GM19324 (cell line): ENCODE data around the gene TGFB3.
"Not testable (repeated sequence)": the region's sequence is repeated elsewhere in the genome, so short reads cannot be mapped to it uniquely, and the experiment has no call there.

ENCODE experiments used
- ATAC-seq: cut with Tn5 transposase; IDR thresholded peaks from one replicate; pipeline ENCODE4 v1.9.1; 2021; ENCODE audit warnings: mild to moderate bottlenecking, moderate library complexity; ENCODE audit not compliant: unreplicated experiment, low FRiP score

Gene TGFB3

GRCh38 chr14:75981426-75982265 lies at the start of gene TGFB3:
TSS of gene TGFB3 (minus strand) at chr14:75981995. CDS start at chr14:75980893, 1,102 bp downstream.
- no peak for ATAC-seq

- ATAC-seq: no peak
Observed at GRCh38 chr14:76024211-76024907, 42.6 kb upstream of the TGFB3 start.

GRCh38 chr14:76023757-76024156 lies 42.0 kb upstream of the TGFB3 start:
- no peak for ATAC-seq

- no peak for ATAC-seq
Observed at GRCh38 chr14:76022991-76023390, 41.2 kb upstream of the TGFB3 start.

GRCh38 chr14:76019676-76020075 lies 37.9 kb upstream of the TGFB3 start:
- ATAC-seq: no peak

GRCh38 chr14:76015668-76016067 lies 33.9 kb upstream of the TGFB3 start:
- no peak for ATAC-seq

- no peak for ATAC-seq
Observed at GRCh38 chr14:76015191-76015590, 33.4 kb upstream of the TGFB3 start.

- no peak for ATAC-seq
Observed at GRCh38 chr14:76012354-76012753, 30.6 kb upstream of the TGFB3 start.

- no peak for ATAC-seq
Observed at GRCh38 chr14:76011930-76012329, 30.1 kb upstream of the TGFB3 start.

- not testable (repeated sequence) for ATAC-seq
Observed at GRCh38 chr14:76009627-76010026, 27.8 kb upstream of the TGFB3 start.

GRCh38 chr14:76007852-76008251 lies 26.1 kb upstream of the TGFB3 start:
- no peak for ATAC-seq

GRCh38 chr14:76007379-76007778 lies 25.6 kb upstream of the TGFB3 start:
- ATAC-seq: no peak

GRCh38 chr14:76006253-76006652 lies 24.5 kb upstream of the TGFB3 start:
- no peak for ATAC-seq

- ATAC-seq: no peak
Observed at GRCh38 chr14:76002383-76002782, 20.6 kb upstream of the TGFB3 start.

GRCh38 chr14:75999511-76000190 lies 17.9 kb upstream of the TGFB3 start:
- ATAC-seq: no peak

GRCh38 chr14:75996488-75996887 lies 14.7 kb upstream of the TGFB3 start:
- no peak for ATAC-seq

GRCh38 chr14:75995372-75996041 lies 13.7 kb upstream of the TGFB3 start:
- ATAC-seq: no peak

- ATAC-seq: no peak
Observed at GRCh38 chr14:75993567-75994041, 11.8 kb upstream of the TGFB3 start.

GRCh38 chr14:75991753-75992152 lies 10.0 kb upstream of the TGFB3 start:
- no peak for ATAC-seq

- ATAC-seq: no peak
Observed at GRCh38 chr14:75990297-75990696, 8.5 kb upstream of the TGFB3 start.

GRCh38 chr14:75989134-75989533 lies 7.3 kb upstream of the TGFB3 start:
- ATAC-seq: no peak
